DND-41 (cell line): ENCODE measurements around the gene BPIFB3.
"Not testable (repeated sequence)": the region's sequence is repeated elsewhere in the genome, so short reads cannot be mapped to it uniquely, and the experiment has no call there.

Experiments used
- ATAC-seq: fragments of 200-7000 bp; cut with Tn5 transposase; 3 replicates; pipeline ENCODE4 v1.9.1; 2021; ENCODE audit warnings: low read depth; ENCODE audit not compliant: insufficient read depth
- DNase-seq: peaks from one replicate; pipeline ENCODE4 v3.0.0-alpha.2; 2020
- H2AFZ ChIP-seq: 2 replicates; pipeline ENCODE4 v1.6.0; 2012; ENCODE audit warnings: low read depth, low read length
- H3K27ac ChIP-seq: 2 replicates; pipeline ENCODE4 v1.5.1; 2012; ENCODE audit warnings: low read length, inconsistent platforms
- H3K27me3 ChIP-seq: fragments of 200-600 bp; sonication (generic); 2 replicates; pipeline ENCODE4 v1.6.0; 2012; ENCODE audit warnings: low read length, mild to moderate bottlenecking, inconsistent platforms; ENCODE audit not compliant: insufficient read depth, poor library complexity
- H3K36me3 ChIP-seq: 2 replicates; pipeline ENCODE4 v1.5.1; 2012; ENCODE audit warnings: low read length, inconsistent platforms; ENCODE audit not compliant: insufficient read depth
- H3K4me1 ChIP-seq: 2 replicates; pipeline ENCODE4 v1.5.1; 2012; ENCODE audit warnings: mild to moderate bottlenecking, low read length; ENCODE audit not compliant: insufficient read depth
- H3K4me2 ChIP-seq: 2 replicates; pipeline ENCODE4 v1.6.0; 2012; ENCODE audit warnings: mild to moderate bottlenecking, moderate library complexity, low read length, inconsistent platforms; ENCODE audit not compliant: insufficient read depth
- H3K4me3 ChIP-seq, 2 experiments: fragments of 200-600 bp in 1 of 2; shearing (Covaris generic) in 1 of 2; 2 replicates each; pipeline ENCODE4 v1.5.1; 2012 to 2016; ENCODE audit warnings: inconsistent platforms in 2 of 2, low read length in 2 of 2, mild to moderate bottlenecking in 2 of 2, low read depth in 1 of 2, moderate library complexity in 1 of 2
- H3K79me2 ChIP-seq: 2 replicates; pipeline ENCODE4 v1.6.0; 2012; ENCODE audit warnings: low read length, inconsistent platforms; ENCODE audit not compliant: insufficient read depth
- H3K9ac ChIP-seq: 2 replicates; pipeline ENCODE4 v1.6.0; 2012; ENCODE audit warnings: low read depth, mild to moderate bottlenecking, inconsistent platforms, low read length, moderate library complexity
- H3K9me3 ChIP-seq: 2 replicates; pipeline ENCODE4 v1.5.1; 2012; ENCODE audit warnings: low read length, moderate library complexity, mild to moderate bottlenecking, inconsistent platforms; ENCODE audit not compliant: insufficient read depth, severe bottlenecking
- H4K20me1 ChIP-seq: 2 replicates; pipeline ENCODE4 v1.6.0; 2012; ENCODE audit warnings: low read length; ENCODE audit not compliant: insufficient read depth
- CTCF ChIP-seq: IDR thresholded peaks from 2 replicates; pipeline ENCODE4 v1.5.1; 2012; ENCODE audit warnings: borderline replicate concordance, low read length, moderate library complexity, mild to moderate bottlenecking; ENCODE audit not compliant: poor library complexity, severe bottlenecking; ENCODE audit errors: extremely low read depth
- EZH2 ChIP-seq: IDR thresholded peaks from 3 replicates; pipeline ENCODE4 v1.6.1; 2012; ENCODE audit warnings: borderline replicate concordance, low read depth, mild to moderate bottlenecking, moderate library complexity, low read length, inconsistent platforms; ENCODE audit not compliant: severe bottlenecking

BPIFB3 gene

GRCh38 chr20:33042983-33043730, 10.5 kb upstream of the BPIFB3 start:
- Histone ChIP-seq H2AFZ (no peak overlapping the region), H3K4me3 (no peak overlapping the region), H3K27ac (no peak overlapping the region), H3K4me1 (no peaks in the 10 kb centered on the region), H3K9me3 (peaks cover 6% of the 10 kb centered on the region), H3K27me3 (no peaks in the 10 kb centered on the region), H3K36me3 (no peaks in the 10 kb centered on the region), H4K20me1 (no peaks in the 10 kb centered on the region), H3K79me2 (no peaks in the 10 kb centered on the region), H3K4me2 (no peak overlapping the region), H3K9ac (no peak overlapping the region)
- TF ChIP-seq EZH2, result no peak
- TF ChIP-seq CTCF, result no peak
- ATAC-seq (no peak), DNase-seq (no peak)

DNA sequence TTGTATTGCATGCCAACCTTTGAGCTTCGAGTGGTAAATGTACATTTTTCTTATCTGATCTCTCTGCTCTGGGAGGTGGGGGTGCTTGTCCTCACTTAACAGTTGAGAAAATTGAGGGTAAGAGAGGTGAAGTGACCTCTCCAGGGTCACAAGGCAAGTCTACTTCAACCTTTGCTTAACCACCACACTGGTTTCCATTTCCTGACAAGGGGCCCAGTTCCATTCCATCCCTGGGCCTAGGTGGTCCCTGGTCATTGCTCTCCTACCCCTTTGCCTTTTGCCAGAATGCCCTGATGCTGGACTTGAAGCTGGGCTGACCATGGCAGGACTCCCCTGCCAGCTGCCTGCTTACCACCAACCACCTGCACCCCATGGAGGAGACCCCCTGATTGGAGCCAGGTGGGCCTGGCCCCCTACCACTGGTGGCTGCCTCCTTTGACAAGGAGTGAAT, 9.9 kb upstream of the BPIFB3 start:
- Histone ChIP-seq H3K9ac (no peak overlapping the region), H4K20me1 (no peaks in the 10 kb centered on the region), H3K9me3 (peaks cover 6% of the 10 kb centered on the region), H2AFZ (no peak overlapping the region), H3K27ac (no peak overlapping the region), H3K36me3 (no peaks in the 10 kb centered on the region), H3K79me2 (no peaks in the 10 kb centered on the region), H3K27me3 (no peaks in the 10 kb centered on the region), H3K4me1 (no peaks in the 10 kb centered on the region), H3K4me2 (no peak overlapping the region), H3K4me3 (no peak overlapping the region)
- ATAC-seq (no peak), DNase-seq (no peak)
- TF ChIP-seq EZH2 (no peak), CTCF (no peak)

GRCh38 chr20:33045129-33045721, 8.5 kb upstream of the BPIFB3 start:
- H3K27me3 ChIP-seq, result not testable (repeated sequence)

DNA sequence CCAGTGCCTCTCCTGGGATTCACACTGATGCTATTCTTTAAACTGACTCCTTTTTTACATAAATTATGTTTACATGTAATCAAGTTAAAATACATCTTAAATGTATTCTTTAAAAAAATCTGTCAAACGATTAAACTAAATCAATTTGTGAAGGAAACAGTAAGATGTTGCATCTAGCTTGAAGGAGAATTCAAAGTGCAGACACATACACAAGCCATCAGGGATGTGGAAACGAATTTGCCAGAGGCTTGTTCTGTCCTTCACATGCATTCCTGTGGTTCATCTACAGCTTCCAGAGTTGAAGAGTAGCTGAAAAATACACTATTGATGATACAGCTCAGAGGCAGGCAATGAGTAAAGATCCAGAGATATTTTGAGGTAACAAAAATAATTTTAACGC, 7.3 kb upstream of the BPIFB3 start:
- H3K4me1 ChIP-seq, result no peaks in the 10 kb centered on the region
- no peaks in the 10 kb centered on the region for H4K20me1 ChIP-seq
- no peak overlapping the region for H3K9ac ChIP-seq
- no peaks in the 10 kb centered on the region for H3K27me3 ChIP-seq
- H3K27ac ChIP-seq, result no peak overlapping the region
- no peak overlapping the region for H3K4me3 ChIP-seq
- no peak overlapping the region for H3K4me2 ChIP-seq
- no peak for DNase-seq
- no peak overlapping the region for H2AFZ ChIP-seq
- no peak for ATAC-seq
- H3K79me2 ChIP-seq, result no peaks in the 10 kb centered on the region
- no peaks in the 10 kb centered on the region for H3K36me3 ChIP-seq
- peaks cover 6% of the 10 kb centered on the region for H3K9me3 ChIP-seq
- TF ChIP-seq EZH2 (no peak), CTCF (no peak)

More at GRCh38 chr20:33045129-33045721, 8.5 kb upstream of the BPIFB3 start:
- not testable (repeated sequence) for H3K4me1 ChIP-seq, H3K79me2 ChIP-seq, H3K9ac ChIP-seq, H4K20me1 ChIP-seq, H3K4me3 ChIP-seq, H3K27ac ChIP-seq, H2AFZ ChIP-seq, H3K36me3 ChIP-seq, H3K4me2 ChIP-seq, ATAC-seq, H3K9me3 ChIP-seq
- DNase-seq, result peak; percentile 26
